GM21528 (cell line): ENCODE results near the gene RASL10A.
"Not testable (repeated sequence)": the region's sequence is repeated elsewhere in the genome, so short reads cannot be mapped to it uniquely, and the experiment has no call there.

Source experiments
- ATAC-seq: cut with Tn5 transposase; IDR thresholded peaks from one replicate; pipeline ENCODE4 v1.9.1; 2021; ENCODE audit warnings: mild to moderate bottlenecking, moderate library complexity; ENCODE audit not compliant: unreplicated experiment, low FRiP score

RASL10A gene

GRCh38 chr22:29315286-29316140 is at the start of gene RASL10A:
RASL10A (minus strand) TSS chr22:29315697; CDS start chr22:29315246, 451 bp downstream.
- no peak for ATAC-seq

- ATAC-seq, result no peak
These were observed 44.0 kb upstream of the RASL10A start for GRCh38 chr22:29359469-29359868.

GRCh38 chr22:29357193-29357890 is 41.8 kb upstream of the RASL10A start:
- ATAC-seq, result not testable (repeated sequence)

- ATAC-seq, result no peak
These were observed 38.4 kb upstream of the RASL10A start for GRCh38 chr22:29353860-29354259.

- ATAC-seq, result no peak
These were observed 37.8 kb upstream of the RASL10A start for GRCh38 chr22:29353286-29353685.

- no peak for ATAC-seq
These were observed 37.3 kb upstream of the RASL10A start for GRCh38 chr22:29352778-29353177.

- no peak for ATAC-seq
These were observed 36.4 kb upstream of the RASL10A start for GRCh38 chr22:29351891-29352290.

GRCh38 chr22:29351042-29351441 is 35.5 kb upstream of the RASL10A start:
- ATAC-seq, result no peak

- ATAC-seq, result no peak
These were observed 33.5 kb upstream of the RASL10A start for GRCh38 chr22:29348956-29349355.

GRCh38 chr22:29348041-29348440 is 32.5 kb upstream of the RASL10A start:
- no peak for ATAC-seq

GRCh38 chr22:29346659-29347058 is 31.2 kb upstream of the RASL10A start:
- no peak for ATAC-seq

- no peak for ATAC-seq
These were observed 30.4 kb upstream of the RASL10A start for GRCh38 chr22:29345932-29346331.

- not testable (repeated sequence) for ATAC-seq
These were observed 29.4 kb upstream of the RASL10A start for GRCh38 chr22:29344889-29345288.

- ATAC-seq, result no peak
These were observed 28.6 kb upstream of the RASL10A start for GRCh38 chr22:29344137-29344536.

GRCh38 chr22:29343313-29343805 is 27.9 kb upstream of the RASL10A start:
- ATAC-seq, result no peak

- ATAC-seq, result no peak
These were observed 27.2 kb upstream of the RASL10A start for GRCh38 chr22:29342577-29343312.

GRCh38 chr22:29342177-29342576 is 26.7 kb upstream of the RASL10A start:
- no peak for ATAC-seq

- ATAC-seq, result no peak
These were observed 26.3 kb upstream of the RASL10A start for GRCh38 chr22:29341849-29342127.

- ATAC-seq, result no peak
These were observed 25.8 kb upstream of the RASL10A start for GRCh38 chr22:29341056-29341848.

- no peak for ATAC-seq
These were observed 25.1 kb upstream of the RASL10A start for GRCh38 chr22:29340566-29340965.
